BLaER1 treated with 17β-estradiol and CSF1 and Interleukin-3, amounts not matched to agents 10 nM and 100 nM (cell line): Measurements from ENCODE around the gene ERN2.

Experiments
- H3K27ac ChIP-seq, 11 experiments: shearing (Covaris generic); formaldehyde crosslinking; 2 replicates each; pipeline ENCODE4 v1.8.1; 2022
- H3K27me3 ChIP-seq, 11 experiments: shearing (Covaris generic); formaldehyde crosslinking; 2 replicates each; pipeline ENCODE4 v1.8.1; 2022
- H3K36me3 ChIP-seq, 11 experiments: shearing (Covaris generic); formaldehyde crosslinking; 2 replicates each; pipeline ENCODE4 v1.8.1; 2022
- H3K4me1 ChIP-seq, 10 experiments: shearing (Covaris generic); formaldehyde crosslinking; 2 replicates each; pipeline ENCODE4 v1.8.1; 2022
- H3K4me2 ChIP-seq, 11 experiments: shearing (Covaris generic); formaldehyde crosslinking; 2 replicates each; pipeline ENCODE4 v1.8.1; 2022
- H3K4me3 ChIP-seq, 10 experiments: shearing (Covaris generic); formaldehyde crosslinking; 2 replicates each; pipeline ENCODE4 v1.8.1; 2022
- H3K9ac ChIP-seq, 11 experiments: shearing (Covaris generic); formaldehyde crosslinking; 2 replicates each; pipeline ENCODE4 v1.8.1; 2022
- H3K9me3 ChIP-seq, 11 experiments: shearing (Covaris generic); formaldehyde crosslinking; replicated peaks in 1 of 11; 2 replicates each; pipeline ENCODE4 v1.8.1; 2022
- H4K20me1 ChIP-seq, 11 experiments: shearing (Covaris generic); formaldehyde crosslinking; 2 replicates each; pipeline ENCODE4 v1.8.1; 2022
- Cebpa-rat ChIP-seq, 11 experiments: shearing (Covaris generic); IDR thresholded peaks; 2 replicates each; pipeline ENCODE4 v1.8.1; 2022

ERN2 gene

DNA sequence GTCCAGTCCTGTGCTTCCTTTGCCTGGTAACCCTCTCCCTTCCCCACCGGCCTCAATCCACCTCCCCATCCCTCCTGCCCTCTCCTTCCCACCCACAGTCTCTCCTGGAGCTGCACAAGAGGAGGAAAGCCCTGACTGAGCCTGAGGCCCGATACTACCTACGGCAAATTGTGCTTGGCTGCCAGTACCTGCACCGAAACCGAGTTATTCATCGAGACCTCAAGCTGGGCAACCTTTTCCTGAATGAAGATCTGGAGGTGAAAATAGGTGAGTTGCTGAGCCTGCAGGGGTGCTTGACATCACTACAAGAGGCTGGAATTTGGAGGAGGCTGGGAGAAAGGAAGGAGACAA is 33.1 kb downstream of the ERN2 start:
- peak overlapping the region; percentile 68 to 94 (median 80) for H3K4me3 ChIP-seq
- H4K20me1 ChIP-seq, result peaks cover 5 to 60% (median 44%) of the 10 kb centered on the region in 11 experiments; a peak in 20 of 22 replicates
- peaks cover 21 to 62% (median 57%) of the 10 kb centered on the region in 11 experiments for H3K36me3 ChIP-seq
- peaks cover 31 to 64% (median 39%) of the 10 kb centered on the region in 10 experiments for H3K4me1 ChIP-seq
- no peaks in the 10 kb centered on the region for H3K9me3 ChIP-seq
- H3K4me2 ChIP-seq, result peak overlapping the region; percentile 86 to 100 (median 95)
- H3K27ac ChIP-seq, result peak overlapping the region in 10 of 11 experiments; percentile 67 to 92 (median 83); a peak in 20 of 22 replicates
- H3K9ac ChIP-seq, result peak overlapping the region; percentile 63 to 92 (median 85); a peak in 21 of 22 replicates
- TF ChIP-seq Cebpa-rat (IDR thresholded peaks at IDR 0.05), result no peak
- H3K27me3 ChIP-seq, result no peaks in the 10 kb centered on the region

DNA sequence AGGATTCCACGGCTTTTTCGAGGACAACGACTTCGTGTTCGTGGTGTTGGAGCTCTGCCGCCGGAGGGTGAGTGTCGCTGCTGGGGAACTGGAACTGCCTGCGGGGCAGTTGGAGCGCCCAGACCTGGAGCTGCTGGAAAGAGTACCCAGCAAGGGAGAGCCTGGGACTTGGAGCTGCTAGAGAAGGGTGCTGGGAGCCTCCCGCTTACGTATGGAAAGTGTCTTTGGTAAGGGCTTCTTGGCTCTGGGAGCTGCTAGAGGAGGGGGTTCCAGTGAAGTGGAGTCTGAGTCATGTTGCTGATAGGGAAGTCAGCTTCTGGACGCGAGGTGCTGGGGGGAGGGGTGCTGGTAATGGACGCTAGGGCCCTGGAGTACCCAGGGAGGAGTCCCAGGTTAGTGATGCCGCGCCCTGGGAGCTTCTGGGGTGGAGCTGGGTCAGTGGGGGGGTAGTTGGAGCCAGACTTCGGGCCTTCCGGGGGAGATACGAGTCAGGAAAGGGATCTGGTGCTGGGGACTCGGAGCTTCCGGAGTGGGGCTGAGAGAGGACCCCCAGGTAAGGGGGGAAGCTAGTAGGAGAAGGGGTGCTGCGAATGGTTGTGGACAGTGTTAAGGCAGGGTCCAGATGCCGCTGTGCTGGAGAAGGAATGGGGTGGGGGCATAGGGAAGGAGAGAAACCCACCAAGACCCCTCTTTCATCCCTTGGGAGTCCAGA is 33.6 kb downstream of the ERN2 start:
- Histone ChIP-seq H3K4me2 (peak overlapping the region; percentile 86 to 100 (median 95)), H3K4me3 (peak overlapping the region; percentile 68 to 94 (median 80)), H3K9ac (peak overlapping the region; percentile 63 to 92 (median 85)), H3K27ac (peak overlapping the region in 10 of 11 experiments; percentile 67 to 92 (median 83); a peak in 20 of 22 replicates), H4K20me1 (peaks cover 5 to 57% (median 41%) of the 10 kb centered on the region in 11 experiments; a peak in 20 of 22 replicates), H3K36me3 (peaks cover 19 to 62% (median 57%) of the 10 kb centered on the region in 11 experiments), H3K9me3 (no peaks in the 10 kb centered on the region), H3K4me1 (peaks cover 31 to 64% (median 39%) of the 10 kb centered on the region in 10 experiments), H3K27me3 (no peaks in the 10 kb centered on the region)
- TF ChIP-seq Cebpa-rat (IDR thresholded peaks at IDR 0.05), result no peak

DNA sequence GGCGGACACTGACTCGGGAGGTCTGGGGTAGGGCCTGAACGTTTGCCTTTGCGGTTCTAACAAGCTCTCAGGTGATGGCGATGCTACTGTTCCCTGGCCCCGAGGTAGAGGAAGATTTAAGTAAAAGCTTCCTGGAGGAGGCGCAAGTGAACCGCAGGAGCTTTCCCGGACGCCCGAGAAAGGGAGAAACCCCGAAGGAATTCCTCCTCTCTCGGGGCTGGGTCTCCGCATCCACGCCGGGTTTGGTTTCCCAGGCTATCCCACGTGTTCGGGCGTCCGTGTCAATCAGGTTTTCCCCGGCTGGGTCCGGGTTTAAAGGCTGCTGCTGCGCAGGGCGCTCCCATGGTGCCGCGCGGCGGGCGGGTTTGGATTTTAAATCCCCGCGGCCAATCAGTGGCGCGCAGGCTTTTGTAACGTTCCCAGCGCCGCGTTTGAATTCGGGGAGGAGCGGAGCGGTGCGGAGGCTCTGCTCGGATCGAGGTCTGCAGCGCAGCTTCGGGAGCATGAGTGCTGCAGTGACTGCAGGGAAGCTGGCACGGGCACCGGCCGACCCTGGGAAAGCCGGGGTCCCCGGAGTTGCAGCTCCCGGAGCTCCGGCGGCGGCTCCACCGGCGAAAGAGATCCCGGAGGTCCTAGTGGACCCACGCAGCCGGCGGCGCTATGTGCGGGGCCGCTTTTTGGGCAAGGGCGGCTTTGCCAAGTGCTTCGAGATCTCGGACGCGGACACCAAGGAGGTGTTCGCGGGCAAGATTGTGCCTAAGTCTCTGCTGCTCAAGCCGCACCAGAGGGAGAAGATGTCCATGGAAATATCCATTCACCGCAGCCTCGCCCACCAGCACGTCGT is 34.4 kb downstream of the ERN2 start, which contains the start of gene PLK1:
TSS of gene PLK1 (plus strand) at position 460 of the 844 bp plus-strand sequence. CDS start at position 504, 44 bp downstream.
- Histone ChIP-seq H3K4me3 (peak within 1 kb of the TSS; percentile 68 to 94 (median 80)), H3K27me3 (no peaks in the 10 kb centered on the region), H3K36me3 (peaks cover 19 to 62% (median 54%) of the 10 kb centered on the region in 11 experiments), H3K4me2 (peak within 1 kb of the TSS; percentile 86 to 100 (median 95)), H3K9ac (peak within 1 kb of the TSS; percentile 63 to 92 (median 85)), H3K4me1 (peaks cover 31 to 58% (median 39%) of the 10 kb centered on the region in 10 experiments), H3K27ac (peak within 1 kb of the TSS in 10 of 11 experiments; percentile 67 to 92 (median 83); a peak in 20 of 22 replicates), H4K20me1 (peaks cover 5 to 50% (median 34%) of the 10 kb centered on the region in 11 experiments; a peak in 20 of 22 replicates), H3K9me3 (no peaks in the 10 kb centered on the region)
- no peak for TF ChIP-seq Cebpa-rat (IDR thresholded peaks at IDR 0.05)

DNA sequence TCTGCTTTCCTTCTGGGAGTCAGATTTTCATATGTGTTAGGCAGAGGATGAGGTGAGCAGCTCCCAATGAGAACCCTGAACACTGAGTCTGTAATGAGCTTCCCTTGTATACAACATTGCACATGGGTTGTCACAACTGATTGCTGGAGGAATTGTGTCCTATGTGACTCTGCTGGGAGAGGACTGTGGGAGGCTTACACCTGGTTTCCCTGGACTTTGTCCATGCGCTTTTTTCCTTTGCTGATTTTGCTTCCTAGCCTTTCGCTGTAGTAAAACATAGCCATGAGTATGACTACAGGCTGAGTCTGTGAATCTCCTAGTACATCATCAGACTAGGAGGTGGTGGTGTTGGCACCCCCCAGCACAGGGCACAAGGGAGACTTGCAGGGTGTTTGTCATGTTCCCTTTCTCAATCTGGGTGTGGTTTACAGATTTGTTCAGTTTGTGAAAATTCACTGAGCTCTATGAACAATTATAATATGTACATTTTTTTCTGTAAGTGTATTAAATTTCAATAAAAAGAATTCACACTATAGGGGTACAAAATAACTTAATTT is 36.0 kb downstream of the ERN2 start:
- H3K4me3 ChIP-seq, result no peak overlapping the region
- H3K9ac ChIP-seq, result no peak overlapping the region
- H3K27me3 ChIP-seq, result no peaks in the 10 kb centered on the region
- no peak overlapping the region for H3K4me2 ChIP-seq
- H3K4me1 ChIP-seq, result peaks cover 28 to 41% (median 33%) of the 10 kb centered on the region in 10 experiments
- no peak overlapping the region for H3K27ac ChIP-seq
- peaks cover 23 to 60% (median 47%) of the 10 kb centered on the region in 11 experiments; a peak in 21 of 22 replicates for H3K36me3 ChIP-seq
- peaks cover 5 to 34% (median 23%) of the 10 kb centered on the region in 11 experiments; a peak in 20 of 22 replicates for H4K20me1 ChIP-seq
- no peak for TF ChIP-seq Cebpa-rat (IDR thresholded peaks at IDR 0.05)
- no peaks in the 10 kb centered on the region for H3K9me3 ChIP-seq

DNA sequence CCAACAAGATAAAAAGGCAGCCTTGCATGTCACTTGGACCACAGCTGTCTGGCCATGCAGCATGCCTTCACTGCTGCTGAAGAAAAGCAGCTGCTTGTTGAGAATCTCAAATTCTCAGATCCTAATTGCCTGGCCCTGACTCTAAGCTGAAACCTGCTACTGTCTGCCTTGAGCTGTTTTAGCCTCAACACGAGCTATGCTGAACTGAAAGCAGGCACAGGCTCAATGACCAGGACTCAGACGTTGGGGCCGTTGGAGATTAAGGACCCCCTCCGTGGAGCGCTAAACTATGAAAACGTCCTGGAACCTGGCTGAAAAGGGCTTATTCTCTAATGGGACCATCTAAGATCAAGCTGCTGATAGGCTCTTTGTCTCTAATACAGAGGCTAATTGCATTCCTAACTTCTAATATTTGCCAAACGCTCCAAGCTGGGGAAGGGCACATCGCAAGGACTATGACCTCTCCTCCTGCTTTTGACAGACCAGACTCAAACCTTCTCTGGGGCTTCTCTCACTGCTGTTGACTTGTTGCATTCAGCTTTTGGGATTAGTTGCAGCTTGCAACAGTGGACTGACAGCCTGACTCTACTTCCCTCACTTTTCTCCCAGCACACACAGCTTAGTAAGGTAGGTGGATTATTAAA is 38.9 kb downstream of the ERN2 start:
- H3K9me3 ChIP-seq, result no peaks in the 10 kb centered on the region
- no peak overlapping the region for H3K4me3 ChIP-seq
- H3K27ac ChIP-seq, result no peak overlapping the region
- H3K36me3 ChIP-seq, result peaks cover 34 to 65% (median 53%) of the 10 kb centered on the region in 11 experiments
- no peaks in the 10 kb centered on the region for H3K27me3 ChIP-seq
- TF ChIP-seq Cebpa-rat (IDR thresholded peaks at IDR 0.05), result no peak
- H4K20me1 ChIP-seq, result peaks cover 0 to 18% (median 14%) of the 10 kb centered on the region in 11 experiments; a peak in 15 of 22 replicates
- no peak overlapping the region for H3K4me2 ChIP-seq
- no peak overlapping the region for H3K9ac ChIP-seq
- H3K4me1 ChIP-seq, result peaks cover 14 to 35% (median 24%) of the 10 kb centered on the region in 10 experiments; a peak in 19 of 20 replicates

DNA sequence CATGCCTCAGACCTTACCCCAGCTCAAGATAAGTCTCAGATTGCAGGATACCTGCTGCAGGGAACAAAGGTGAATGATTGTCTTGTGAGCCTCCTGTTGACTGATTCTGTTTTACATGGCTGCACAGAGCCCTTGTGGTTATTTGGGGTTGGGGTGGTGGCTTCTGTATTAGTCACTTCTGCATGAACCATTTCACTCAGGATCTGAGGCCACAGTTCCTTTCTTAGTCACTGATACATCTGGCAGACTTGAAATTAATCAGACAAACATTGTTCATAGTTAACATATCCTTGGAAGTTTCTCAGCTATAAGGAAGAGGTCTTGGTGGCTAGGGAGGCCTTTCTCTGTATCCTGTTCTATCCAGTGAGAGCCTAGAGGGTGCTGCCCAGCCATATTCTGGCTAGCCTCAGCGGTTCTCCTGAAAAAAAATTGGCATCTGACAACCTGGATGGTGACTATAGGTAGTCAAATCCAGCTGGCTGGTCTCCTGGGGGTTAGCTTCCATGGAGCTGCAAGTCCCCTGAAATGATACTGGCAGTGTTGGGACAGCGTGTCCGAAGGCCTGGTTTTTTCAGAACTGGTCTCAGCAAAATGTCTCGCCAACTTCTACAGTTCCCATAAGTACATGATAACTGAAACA is 42.8 kb downstream of the ERN2 start:
- Histone ChIP-seq H3K4me3 (no peak overlapping the region), H3K27me3 (no peaks in the 10 kb centered on the region), H3K9ac (no peak overlapping the region), H3K9me3 (no peaks in the 10 kb centered on the region), H3K4me2 (peak overlapping the region in 9 of 11 experiments; percentile 3 to 75 (median 52); a peak in 15 of 22 replicates), H3K27ac (peak overlapping the region in 5 of 11 experiments; percentile 3 to 57 (median 14); a peak in 5 of 22 replicates), H3K4me1 (peaks cover 7 to 25% (median 18%) of the 10 kb centered on the region in 10 experiments; a peak in 18 of 20 replicates), H4K20me1 (peaks cover 0 to 27% (median 15%) of the 10 kb centered on the region in 11 experiments; a peak in 13 of 22 replicates), H3K36me3 (peaks cover 67 to 96% (median 86%) of the 10 kb centered on the region in 11 experiments)
- no peak for TF ChIP-seq Cebpa-rat (IDR thresholded peaks at IDR 0.05)

DNA sequence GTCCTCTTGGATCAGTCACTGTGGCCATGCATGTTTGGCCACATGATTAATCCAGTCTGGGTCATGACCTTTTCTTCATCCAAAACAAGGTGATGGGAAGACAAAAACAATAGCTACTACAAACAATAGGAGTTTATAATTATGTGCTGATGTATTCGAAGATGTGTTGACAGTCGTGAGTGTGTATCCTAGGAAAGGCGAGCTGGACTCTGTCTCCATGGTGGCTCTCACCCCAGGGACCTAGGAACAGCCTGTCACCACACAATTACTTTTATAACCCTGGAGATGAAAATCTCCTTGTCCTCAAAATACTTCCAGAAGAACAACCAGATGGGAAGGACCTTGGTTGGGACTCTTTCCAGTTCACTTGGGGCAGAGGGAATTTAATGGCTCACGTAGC is 44.1 kb downstream of the ERN2 start:
- TF ChIP-seq Cebpa-rat (IDR thresholded peaks at IDR 0.05), result no peak
- H3K9ac ChIP-seq, result no peak overlapping the region
- no peaks in the 10 kb centered on the region for H3K27me3 ChIP-seq
- peaks cover 0 to 35% (median 19%) of the 10 kb centered on the region in 11 experiments; a peak in 13 of 22 replicates for H4K20me1 ChIP-seq
- peaks cover 7 to 25% (median 18%) of the 10 kb centered on the region in 10 experiments; a peak in 18 of 20 replicates for H3K4me1 ChIP-seq
- H3K27ac ChIP-seq, result no peak overlapping the region
- peaks cover 75 to 96% (median 88%) of the 10 kb centered on the region in 11 experiments for H3K36me3 ChIP-seq
- H3K9me3 ChIP-seq, result no peaks in the 10 kb centered on the region
- H3K4me2 ChIP-seq, result peak overlapping the region in 3 of 11 experiments; percentile 67 to 75 (median 69); a peak in 4 of 22 replicates
- no peak overlapping the region for H3K4me3 ChIP-seq
